CD4-positive, alpha-beta T cell treated with Interleukin-6 at 100 ng/mL for 8 hours (primary cell): Measurements from ENCODE around the gene HOXC10.

Experiments
- DNase-seq: peaks from one replicate; pipeline ENCODE4 v3.0.0-alpha.2; 2020; ENCODE audit warnings: mixed read lengths, low spot score

The HOXC10 gene

GRCh38 chr12:54004063-54004840, 19.3 kb downstream of the HOXC10 start:
- DNase-seq, result no peak

GRCh38 chr12:54004841-54005530, 20.0 kb downstream of the HOXC10 start:
- DNase-seq, result no peak

DNA sequence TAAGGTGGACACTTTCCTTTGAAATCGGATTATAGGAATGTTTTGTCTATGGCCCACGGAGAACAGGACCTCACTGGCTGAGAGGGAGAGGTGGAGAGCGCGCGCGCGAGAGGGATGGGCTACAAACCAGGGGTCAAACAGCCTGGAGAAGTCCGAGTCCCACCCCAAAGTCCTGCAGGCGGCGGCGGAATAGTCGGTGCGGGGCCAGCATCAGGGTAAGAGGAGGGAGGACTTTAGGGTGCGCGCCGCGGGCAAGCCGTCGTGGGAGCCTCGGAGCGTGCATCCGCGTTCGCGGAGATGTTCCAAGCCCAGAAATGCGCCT, 20.5 kb downstream of the HOXC10 start:
- DNase-seq, result no peak

DNA sequence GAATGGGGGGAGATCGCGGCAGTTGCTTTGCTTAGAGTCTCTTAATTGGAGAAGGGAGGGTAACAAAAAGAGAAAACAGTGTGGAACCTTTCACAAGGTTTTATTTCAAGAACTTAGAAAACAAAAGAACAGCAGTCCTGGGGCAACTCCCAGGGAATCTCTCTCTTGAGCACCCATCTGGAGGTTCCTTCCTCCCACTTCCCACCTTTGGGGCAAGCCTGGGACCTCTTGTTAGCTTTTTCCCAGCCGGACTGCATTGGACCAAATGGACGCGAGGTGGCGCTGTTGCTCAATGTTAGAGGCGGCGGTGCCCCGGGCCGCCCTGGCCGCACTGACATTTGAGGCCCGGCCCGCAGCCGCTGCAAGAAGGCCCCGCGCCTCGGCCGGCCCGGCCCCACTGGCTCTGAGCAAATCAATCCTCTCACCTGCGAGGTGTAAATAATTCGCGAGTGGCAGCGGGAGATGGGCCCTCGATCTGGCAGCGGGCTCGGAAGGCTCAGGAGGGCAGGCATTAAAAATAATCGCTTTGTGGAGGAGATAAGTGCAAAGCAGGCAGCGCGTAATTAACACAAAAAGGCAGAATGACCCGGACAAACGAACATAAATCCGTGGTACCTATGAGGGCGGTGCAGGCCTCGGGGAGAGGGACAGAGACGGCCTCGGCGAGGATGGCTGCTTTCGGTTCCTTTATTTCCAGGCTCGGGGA, 21.1 kb downstream of the HOXC10 start:
- peak; percentile 76 for DNase-seq

DNA sequence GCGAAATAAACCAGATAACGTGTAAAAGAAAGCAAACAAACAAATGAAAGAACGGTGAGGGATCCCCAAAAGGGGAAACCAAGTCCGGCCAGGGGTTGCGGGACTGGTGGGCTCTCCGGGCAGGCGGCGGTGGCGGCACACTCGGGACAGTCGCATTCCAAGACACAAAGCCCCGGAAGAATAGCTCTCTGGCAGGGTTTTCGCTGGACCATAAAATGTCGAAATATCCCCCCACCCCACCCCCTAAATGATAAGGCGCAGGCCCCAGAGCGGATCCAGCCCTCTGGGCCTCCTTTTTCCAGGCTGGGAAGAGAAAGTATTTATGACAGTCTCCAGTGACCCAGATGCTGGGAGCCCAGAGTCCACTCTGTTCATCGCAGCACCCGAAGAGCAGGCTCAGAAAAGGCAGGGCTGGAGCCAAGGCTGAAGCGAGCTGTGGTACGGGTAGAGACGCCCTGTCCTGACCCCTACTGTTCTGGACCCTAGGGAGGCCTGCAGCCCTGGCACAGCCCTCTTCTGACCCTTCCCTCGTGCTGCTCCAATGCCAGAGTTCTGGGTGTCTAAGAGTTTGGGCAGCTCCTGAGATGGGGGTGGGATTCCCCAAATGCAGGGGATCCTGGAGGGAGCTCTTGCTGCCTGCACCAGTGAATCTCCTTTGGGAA, 21.7 kb downstream of the HOXC10 start:
- DNase-seq, result no peak

GRCh38 chr12:54007538-54008259, 22.8 kb downstream of the HOXC10 start:
- no peak for DNase-seq

DNA sequence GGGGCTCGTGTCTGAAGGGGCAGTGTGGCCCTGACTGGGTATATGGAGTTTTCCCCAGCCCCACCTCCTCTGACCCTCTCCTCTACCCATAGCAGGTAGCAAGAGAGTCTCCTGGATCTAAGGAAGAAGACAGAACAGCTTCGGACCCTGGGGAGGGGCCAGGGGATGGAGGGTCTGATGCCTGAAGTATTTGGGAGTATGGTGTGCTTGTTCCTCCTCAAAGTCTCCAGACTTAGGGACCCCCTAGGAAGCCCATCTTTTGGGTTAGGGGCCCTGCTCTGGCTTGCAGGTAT, 23.3 kb downstream of the HOXC10 start:
- DNase-seq, result no peak

- no peak for DNase-seq
Observed at GRCh38 chr12:54009171-54010052, 24.5 kb downstream of the HOXC10 start.

DNA sequence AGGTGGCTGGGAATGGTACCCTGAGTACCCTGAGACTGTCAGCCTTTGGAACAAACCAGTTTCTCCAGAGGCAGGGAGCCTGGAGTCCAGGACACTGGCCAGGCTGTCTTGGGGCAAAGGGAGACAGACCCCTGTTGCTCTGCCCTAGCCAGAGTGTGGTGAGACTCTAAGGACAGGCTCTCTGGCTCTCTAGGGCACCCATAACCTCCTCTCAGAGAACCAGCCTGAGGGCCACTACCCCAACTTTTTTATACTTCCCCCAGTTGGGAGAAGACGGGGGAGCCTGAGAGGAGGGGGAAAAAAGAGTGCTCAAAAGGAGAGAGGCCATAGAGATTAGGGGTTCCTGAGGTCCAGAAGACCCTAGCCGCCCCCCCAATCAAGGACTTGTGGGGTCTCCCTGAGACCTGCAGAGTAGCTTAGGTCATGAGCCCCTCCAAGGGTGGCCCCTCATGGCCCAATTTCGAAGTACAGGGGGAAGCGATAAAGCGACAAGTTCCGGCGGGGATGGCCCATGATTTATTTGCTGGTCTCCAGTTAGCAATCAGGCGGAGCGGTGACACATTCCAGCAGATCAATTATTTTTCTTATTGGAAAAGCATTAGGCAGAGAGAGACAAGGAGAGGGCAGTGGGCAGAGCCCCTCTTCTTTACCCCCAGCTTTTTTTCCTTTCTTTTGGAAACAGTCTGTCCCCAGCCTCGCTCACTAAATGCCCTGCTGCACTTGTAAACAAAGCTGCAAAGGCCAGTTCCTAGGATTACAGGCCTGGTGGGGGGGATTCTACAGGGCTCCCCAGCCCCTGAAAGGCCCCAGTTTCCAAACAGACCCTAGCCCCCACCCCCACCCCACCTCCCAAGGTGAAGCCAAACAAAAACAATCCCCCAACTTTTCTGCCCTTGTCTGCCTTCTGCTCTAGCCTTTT, 25.4 kb downstream of the HOXC10 start:
- DNase-seq, result no peak

DNA sequence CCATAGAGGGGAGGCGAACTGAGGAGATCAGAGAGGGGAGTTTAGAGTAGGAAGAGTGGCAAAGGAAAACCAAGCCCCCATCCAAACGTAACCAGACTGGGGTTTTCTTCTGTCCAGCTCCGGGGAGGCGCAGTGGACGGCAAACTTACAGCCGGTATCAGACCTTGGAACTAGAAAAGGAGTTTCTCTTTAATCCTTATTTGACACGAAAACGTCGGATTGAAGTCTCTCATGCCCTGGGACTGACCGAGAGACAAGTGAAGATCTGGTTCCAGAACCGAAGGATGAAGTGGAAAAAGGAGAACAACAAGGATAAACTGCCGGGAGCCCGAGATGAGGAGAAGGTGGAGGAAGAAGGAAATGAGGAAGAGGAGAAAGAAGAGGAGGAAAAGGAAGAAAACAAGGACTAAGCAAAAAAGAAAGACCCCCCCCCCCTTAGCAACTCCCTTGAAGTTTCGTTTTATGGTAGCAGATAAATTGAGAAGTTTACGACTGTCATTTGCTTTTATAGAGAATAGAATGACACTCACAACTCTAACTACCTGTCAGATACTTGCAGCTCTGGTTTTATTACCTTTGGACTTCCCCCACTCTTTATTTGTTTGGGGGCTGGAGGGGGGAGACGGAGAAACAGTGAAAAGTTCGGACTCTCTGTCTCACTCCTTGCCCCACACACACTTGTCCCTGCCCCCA, 26.2 kb downstream of the HOXC10 start:
- no peak for DNase-seq

- DNase-seq, result no peak
Observed at GRCh38 chr12:54011665-54012532, 27.0 kb downstream of the HOXC10 start.

DNA sequence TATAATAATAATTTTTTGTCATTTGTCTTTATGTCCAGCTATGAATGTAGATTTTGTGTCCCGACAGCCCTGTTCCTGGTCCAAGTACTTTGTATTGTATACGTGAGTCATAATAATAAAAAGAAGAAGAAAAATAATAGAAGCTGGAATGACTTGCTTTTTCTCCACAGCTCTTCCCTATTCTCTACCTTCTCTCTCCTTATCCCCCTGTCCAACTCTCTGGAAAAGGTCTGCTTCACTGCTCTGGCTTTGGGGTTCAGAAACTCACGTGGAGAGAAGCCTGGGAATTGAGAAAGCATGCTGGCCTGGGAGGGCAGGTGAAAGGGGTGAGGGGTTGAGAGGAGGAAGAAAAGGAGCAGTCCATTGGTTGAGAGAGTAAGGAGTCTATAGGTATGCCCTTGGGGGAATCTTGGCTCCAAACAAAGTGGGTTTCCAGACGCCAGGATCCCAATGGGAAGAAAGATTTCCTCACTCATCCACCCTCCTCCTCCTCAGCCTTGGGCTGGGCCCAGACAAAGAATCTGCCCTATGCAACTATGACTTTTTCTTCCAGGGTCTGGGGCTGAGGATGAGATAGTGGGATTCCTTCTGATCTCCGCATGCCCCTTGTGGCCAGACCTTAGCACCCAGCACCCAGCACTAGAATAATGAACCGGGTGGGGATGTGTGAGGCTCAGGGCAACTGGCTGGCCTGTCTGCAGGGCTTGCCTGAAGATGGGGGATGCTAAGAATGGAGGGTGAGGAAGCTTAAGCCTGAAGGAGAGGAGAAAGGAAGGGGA, 27.9 kb downstream of the HOXC10 start:
- DNase-seq, result no peak

DNA sequence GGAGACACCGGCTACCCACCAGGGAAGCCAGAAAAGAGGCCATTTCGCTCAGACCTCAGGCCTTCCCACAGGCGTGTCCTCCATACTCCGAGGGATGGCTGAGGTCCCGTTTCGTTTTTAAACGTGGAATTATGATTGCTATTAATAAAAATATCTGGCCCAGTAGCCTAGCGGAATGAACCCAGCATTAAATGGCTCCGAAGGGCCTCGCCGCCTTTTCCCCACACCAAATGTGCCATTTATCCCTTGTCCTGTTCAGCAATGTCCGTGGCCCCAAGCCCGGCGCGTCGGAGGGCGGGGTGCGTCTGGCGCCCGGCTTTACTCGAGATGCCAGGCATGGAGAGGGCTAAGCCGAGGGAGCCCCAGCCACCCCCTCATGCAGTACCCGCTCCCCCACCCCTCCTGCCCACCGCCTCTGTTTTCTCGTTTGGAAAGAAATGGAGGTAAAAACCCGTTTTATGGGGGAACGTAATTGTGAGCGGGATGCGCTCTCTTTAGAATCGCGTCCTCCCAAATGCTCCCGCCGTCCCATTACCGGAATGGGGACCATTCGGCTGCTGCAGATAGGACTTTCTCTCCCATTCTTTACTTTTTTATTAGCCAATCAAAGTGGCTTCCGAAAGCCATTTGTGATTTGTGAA, 29.6 kb downstream of the HOXC10 start:
- no peak for DNase-seq

DNA sequence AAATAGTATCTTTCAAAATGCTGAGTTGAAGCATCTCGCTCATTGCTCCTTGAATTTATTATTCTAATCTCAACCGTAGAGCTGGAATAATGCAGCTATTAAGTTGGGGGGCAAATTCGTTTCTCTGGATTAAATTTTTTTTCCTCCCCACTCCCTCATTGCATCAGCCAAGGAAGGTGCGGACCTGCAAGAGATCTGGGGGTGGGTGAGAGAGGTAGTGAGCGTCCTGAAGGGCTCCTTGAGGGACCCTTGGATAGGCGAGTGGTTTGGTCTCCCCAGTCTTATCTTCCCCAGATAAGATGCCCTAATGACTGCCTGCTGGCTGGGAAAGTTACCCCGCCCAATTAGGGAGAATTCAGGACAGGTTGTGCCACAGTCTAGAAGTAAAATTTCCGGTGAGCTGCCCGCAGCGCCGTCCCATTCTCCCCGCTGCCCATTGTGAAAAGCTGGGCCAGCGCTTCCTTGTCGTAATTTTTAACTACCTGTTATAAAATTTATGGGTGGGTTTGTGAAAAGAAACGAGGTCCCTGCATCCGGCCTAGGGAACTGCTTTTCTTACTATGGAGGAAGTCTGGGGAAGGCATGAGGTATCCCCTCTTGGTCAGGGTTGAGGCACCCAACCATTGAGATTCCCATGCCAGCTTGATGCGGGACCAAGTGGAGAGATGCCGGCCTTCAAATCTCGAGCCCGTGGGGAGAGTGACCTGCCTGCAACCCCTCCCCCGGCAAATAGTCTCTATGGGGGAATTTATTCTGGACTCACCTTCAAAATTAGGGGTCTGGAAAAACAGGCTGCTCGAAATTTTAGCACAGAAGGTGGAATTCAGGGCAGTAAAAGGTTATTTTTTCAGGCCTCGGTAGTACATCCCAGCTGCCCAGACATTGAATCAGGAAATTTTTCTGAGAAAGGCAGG, 30.3 kb downstream of the HOXC10 start:
- DNase-seq, result no peak

GRCh38 chr12:54016051-54016450, 31.1 kb downstream of the HOXC10 start:
- DNase-seq, result no peak

DNA sequence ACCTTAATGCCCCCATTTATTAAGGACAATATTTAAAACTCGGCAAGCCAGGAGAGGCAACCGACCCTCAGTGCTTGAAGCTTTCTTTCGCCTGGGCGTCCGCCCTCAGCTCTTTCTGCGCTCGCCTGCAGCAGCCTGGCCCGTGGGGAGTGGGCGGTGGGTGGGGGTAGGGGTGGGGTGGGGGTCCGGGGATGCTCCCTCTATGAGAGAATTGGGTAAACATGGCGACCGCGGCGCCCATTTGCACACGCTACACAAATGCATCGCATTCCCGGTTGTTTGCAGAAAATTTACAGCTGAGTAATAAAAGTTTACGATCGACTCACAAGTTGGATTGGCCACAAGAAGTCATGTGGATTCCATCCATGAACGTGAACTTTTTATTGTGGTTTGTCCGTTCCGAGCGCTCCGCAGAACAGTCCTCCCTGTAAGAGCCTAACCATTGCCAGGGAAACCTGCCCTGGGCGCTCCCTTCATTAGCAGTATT, 31.6 kb downstream of the HOXC10 start:
- DNase-seq, result no peak
